ENCODE results near the gene AGBL3. TPM values are rescaled to one million over a fixed set of nuclear protein-coding genes. Genes with fewer than 3 reads are reported as not detected.

AGBL3 gene
- total and polyA plus RNA-seq, 9 of the 15 experiments (the other 6 are each of a cell fraction or from before 2014, with no cell fraction given) = 0.54 to 2.9 (median 1.7) TPM

DNA sequence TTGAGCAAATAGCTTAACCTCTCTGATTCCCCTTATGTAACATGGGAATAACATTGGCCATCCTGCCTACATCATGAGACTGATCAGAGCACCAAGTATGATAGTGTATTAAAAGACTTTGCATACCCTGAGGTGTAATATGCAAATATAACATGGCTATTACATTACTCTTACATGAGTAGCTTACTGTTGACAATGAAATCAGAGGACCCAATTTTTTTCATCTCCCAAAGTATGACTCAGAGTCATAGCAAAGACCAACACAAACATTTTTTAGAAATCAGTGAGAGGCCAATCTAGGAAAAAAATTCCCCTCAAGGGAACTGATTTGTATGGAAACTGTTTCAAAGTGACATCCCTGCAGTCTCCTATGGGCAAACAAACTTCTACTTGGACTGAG, 114.5 kb downstream of the AGBL3 start:
- no peaks in the 10 kb centered on the region for H3K36me3 ChIP-seq (ENCODE audit: control insufficient read depth, insufficient read depth, low read length)
- no peak overlapping the region for H3K4me3 ChIP-seq
- H3K79me2 ChIP-seq (ENCODE audit: control insufficient read depth, insufficient read depth, low read length) = no peaks in the 10 kb centered on the region
- no peaks in the 10 kb centered on the region for H4K20me1 ChIP-seq (replicated peaks; ENCODE audit: control insufficient read depth, insufficient read depth, low read length)
- no peak overlapping the region for H3K4me2 ChIP-seq (ENCODE audit: insufficient read depth, low read length)
- no TSS peak for BruUV-seq (replicated peaks)
- no peaks in the 10 kb centered on the region for H3K9me3 ChIP-seq (replicated peaks; ENCODE audit: control insufficient read depth, insufficient read depth, low read depth, low read length)
- ChIA-PET POLR2A (no interaction called here), CTCF (ENCODE audit: low intra/inter-chr PET ratio) (no interaction called here)
- DNase-seq (ENCODE audit: extremely low read depth in 1 of 4, low spot score in 3 of 4) = no peak
- H3K27ac ChIP-seq (ENCODE audit: extremely low read depth, low read depth, low read length) = no peak overlapping the region
- intact Hi-C loops (cut with micrococcal nuclease) (no loop called here), in situ Hi-C loops (cut with MboI) (no loop called here)
- no peaks in the 10 kb centered on the region for H3K4me1 ChIP-seq (replicated peaks in 1 of 2; ENCODE audit: control insufficient read depth in 2 of 2, insufficient read depth in 2 of 2, low read length in 2 of 2)
- no peak overlapping the region for H3K9ac ChIP-seq (ENCODE audit: insufficient read depth in 1 of 2, low read depth in 2 of 2, low read length in 2 of 2)
- no peak overlapping the region for H2AFZ ChIP-seq (ENCODE audit: low read depth, low read length)
- ATAC-seq = no peak
- TF ChIP-seq GTF2F1 (IDR thresholded peaks at IDR 0.05; ENCODE audit: low read depth, low read length) (no peak), ZNF561 (CRISPR knock-in tag; conservative IDR thresholded peaks at IDR 0.05) (no peak), NONO (IDR thresholded peaks at IDR 0.05; ENCODE audit: low read depth in 2 of 2, low read length in 1 of 2) (no peak), PURB (CRISPR knock-in tag; IDR thresholded peaks at IDR 0.05; ENCODE audit: low read depth) (no peak), BRD9 (IDR thresholded peaks at IDR 0.05; ENCODE audit: low read depth, partially characterized antibody) (no peak), KDM1A (IDR thresholded peaks at IDR 0.05) (no peak), FOS (IDR thresholded peaks at IDR 0.05; ENCODE audit: extremely low read depth, insufficient read length) (no peak), NFRKB (IDR thresholded peaks at IDR 0.05; ENCODE audit: low read depth) (no peak), KDM4B (IDR thresholded peaks at IDR 0.05; ENCODE audit: borderline replicate concordance in 2 of 2, low read depth in 1 of 2) (no peak), ZNF512 (tag; IDR thresholded peaks at IDR 0.05) (no peak)
- TF ChIP-seq, protein P1, sequence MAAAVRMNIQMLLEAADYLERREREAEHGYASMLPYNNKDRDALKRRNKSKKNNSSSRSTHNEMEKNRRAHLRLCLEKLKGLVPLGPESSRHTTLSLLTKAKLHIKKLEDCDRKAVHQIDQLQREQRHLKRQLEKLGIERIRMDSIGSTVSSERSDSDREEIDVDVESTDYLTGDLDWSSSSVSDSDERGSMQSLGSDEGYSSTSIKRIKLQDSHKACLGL (CRISPR knock-in tag; IDR thresholded peaks at IDR 0.05; ENCODE audit: borderline replicate concordance, poor library complexity, severe bottlenecking) = no peak
- H3K27me3 ChIP-seq (ENCODE audit: control insufficient read depth in 2 of 2, insufficient read depth in 2 of 2, low read length in 2 of 2) = no peaks in the 10 kb centered on the region
- FAIRE-seq = no peak
- no peaks in the 10 kb centered on the region for H3K9me1 ChIP-seq (ENCODE audit: control insufficient read depth, insufficient read depth, low read length)
